Mucosa of stomach (tissue), 1 donor: ENCODE data around the gene CLSTN3.

ENCODE experiments used
- H3K27me3 ChIP-seq: one replicate; pipeline ENCODE4 v1.7.0; 2013; ENCODE audit warnings: mild to moderate bottlenecking, low read length; ENCODE audit not compliant: control insufficient read depth, insufficient read depth
- H3K36me3 ChIP-seq: one replicate; pipeline ENCODE4 v1.7.0; 2013; ENCODE audit warnings: low read length; ENCODE audit not compliant: control insufficient read depth, insufficient read depth
- H3K4me1 ChIP-seq: one replicate; pipeline ENCODE4 v1.7.0; 2013; ENCODE audit warnings: mild to moderate bottlenecking, low read length; ENCODE audit not compliant: control insufficient read depth, insufficient read depth
- H3K4me3 ChIP-seq: one replicate; pipeline ENCODE4 v1.7.0; 2013; ENCODE audit warnings: low read length
- H3K9ac ChIP-seq: one replicate; pipeline ENCODE4 v1.7.0; 2013; ENCODE audit warnings: mild to moderate bottlenecking, low read length, moderate library complexity
- H3K9me3 ChIP-seq: one replicate; pipeline ENCODE4 v1.7.0; 2013; ENCODE audit warnings: mild to moderate bottlenecking, low read length, moderate library complexity; ENCODE audit not compliant: control insufficient read depth
- donor health status: Pancreatic carcinoma.

CLSTN3 gene

GRCh38 chr12:7188562-7189397, 58.6 kb downstream of the CLSTN3 start:
- H3K27me3 ChIP-seq = no peaks in the 10 kb centered on the region
- peak overlapping the region; percentile 85 for H3K4me3 ChIP-seq
- H3K9me3 ChIP-seq = no peaks in the 10 kb centered on the region
- no peaks in the 10 kb centered on the region for H3K36me3 ChIP-seq
- H3K4me1 ChIP-seq = peaks cover 11% of the 10 kb centered on the region
- peak overlapping the region; percentile 92 for H3K9ac ChIP-seq

DNA sequence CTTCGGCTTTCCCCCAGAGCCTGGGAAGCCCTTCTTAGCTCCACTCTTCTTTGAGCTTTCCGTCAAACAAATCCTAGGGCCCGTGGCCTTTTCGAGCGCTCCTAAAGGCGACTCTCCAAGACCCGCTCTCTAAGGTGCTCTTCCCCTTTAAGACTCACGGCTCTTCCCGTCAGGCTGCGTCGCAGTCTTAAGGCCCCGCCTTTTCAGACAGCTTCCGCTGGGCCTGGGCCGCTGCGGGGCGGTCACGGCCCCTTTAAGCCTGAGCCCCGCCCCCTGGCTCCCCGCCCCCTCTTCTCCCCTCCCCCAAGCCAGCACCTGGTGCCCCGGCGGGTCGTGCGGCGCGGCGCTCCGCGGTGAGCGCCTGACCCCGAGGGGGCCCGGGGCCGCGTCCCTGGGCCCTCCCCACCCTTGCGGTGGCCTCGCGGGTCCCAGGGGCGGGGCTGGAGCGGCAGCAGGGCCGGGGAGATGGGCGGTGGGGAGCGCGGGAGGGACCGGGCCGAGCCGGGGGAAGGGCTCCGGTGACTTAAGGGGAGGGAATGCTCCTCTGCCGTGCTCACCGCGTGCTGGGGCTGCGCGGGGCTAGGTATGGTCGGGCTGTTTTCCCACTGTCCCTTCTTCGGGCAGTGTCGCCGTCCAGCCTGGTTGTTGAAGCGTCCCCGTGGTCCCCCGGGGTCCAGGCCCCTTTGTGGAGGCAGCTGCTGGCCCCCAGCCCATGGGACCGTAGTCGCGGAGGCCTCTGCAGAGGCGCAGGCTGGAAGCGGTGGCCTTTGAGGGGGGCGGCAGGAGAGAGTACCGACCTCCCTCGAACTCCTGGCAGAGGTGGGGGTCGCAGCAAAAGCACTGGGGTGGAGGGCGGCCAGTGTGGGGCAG, 59.5 kb downstream of the CLSTN3 start, which contains the start of gene PEX5:
Gene PEX5 (plus strand): TSS at position 289 of the 870 bp plus-strand sequence. CDS start 692 bp downstream, outside the sequence.
- Histone ChIP-seq H3K4me3 (peak within 1 kb of the TSS; percentile 85), H3K4me1 (peaks cover 11% of the 10 kb centered on the region), H3K9ac (peak within 1 kb of the TSS; percentile 92), H3K27me3 (no peaks in the 10 kb centered on the region), H3K36me3 (no peaks in the 10 kb centered on the region), H3K9me3 (no peaks in the 10 kb centered on the region)

DNA sequence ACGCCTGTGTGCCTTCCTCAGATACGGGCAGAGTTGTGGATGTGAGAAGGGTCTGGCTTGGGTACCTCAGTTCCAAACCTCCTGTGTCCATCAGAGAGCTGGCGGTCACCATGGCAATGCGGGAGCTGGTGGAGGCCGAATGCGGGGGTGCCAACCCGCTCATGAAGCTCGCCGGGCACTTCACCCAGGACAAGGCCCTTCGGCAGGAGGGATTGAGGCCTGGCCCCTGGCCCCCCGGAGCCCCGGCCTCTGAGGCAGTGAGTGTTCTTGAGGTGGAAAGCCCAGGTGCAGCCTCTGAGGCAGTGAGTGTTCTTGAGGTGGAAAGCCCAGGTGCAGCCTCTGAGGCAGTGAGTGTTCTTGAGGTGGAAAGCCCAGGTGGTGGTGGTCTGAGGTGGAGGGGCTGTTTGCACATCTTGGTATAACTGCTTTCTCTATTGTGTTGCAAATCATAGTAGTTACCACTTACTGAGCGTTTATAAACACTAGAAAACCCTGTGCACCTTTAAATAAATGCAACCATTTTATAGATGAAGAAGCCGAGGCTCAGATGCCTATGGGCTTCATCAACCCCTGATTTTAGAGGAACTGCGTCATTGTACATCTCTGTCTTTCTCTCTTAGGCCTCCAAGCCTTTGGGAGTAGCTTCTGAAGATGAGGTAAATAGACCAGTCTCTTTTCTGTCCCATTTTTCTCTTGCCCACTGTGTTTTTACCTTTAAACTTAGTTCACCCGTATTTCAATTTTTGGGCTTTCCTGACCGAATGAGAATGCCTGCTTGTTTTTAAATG, 60.3 kb downstream of the CLSTN3 start:
- peak overlapping the region; percentile 92 for H3K9ac ChIP-seq
- H3K4me1 ChIP-seq = peaks cover 11% of the 10 kb centered on the region
- H3K4me3 ChIP-seq = peak overlapping the region; percentile 85
- H3K36me3 ChIP-seq = no peaks in the 10 kb centered on the region
- no peaks in the 10 kb centered on the region for H3K9me3 ChIP-seq
- no peaks in the 10 kb centered on the region for H3K27me3 ChIP-seq

DNA sequence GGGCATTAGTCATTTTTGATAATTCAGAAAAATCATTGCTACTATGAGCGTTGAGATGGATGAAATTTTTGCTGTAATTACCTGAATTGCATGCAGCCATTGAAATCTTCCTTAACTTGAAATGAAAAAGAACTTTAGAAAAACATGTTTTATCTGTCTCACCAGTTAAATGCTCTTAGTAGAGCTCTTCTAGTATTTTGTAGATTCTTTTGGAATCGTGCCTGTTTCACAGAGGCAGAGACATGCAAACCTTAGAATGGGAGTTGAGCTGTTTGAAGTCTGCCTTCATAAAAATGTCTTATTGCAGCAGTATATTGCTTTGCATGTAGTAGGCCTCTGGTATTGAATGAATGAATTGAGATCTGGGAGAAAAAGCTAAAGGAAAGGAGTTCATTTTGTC, 63.5 kb downstream of the CLSTN3 start:
- Histone ChIP-seq H3K9me3 (no peaks in the 10 kb centered on the region), H3K36me3 (no peaks in the 10 kb centered on the region), H3K4me3 (no peak overlapping the region), H3K4me1 (peaks cover 5% of the 10 kb centered on the region), H3K27me3 (no peaks in the 10 kb centered on the region), H3K9ac (no peak overlapping the region)

GRCh38 chr12:7197841-7198240, 67.7 kb downstream of the CLSTN3 start:
- Histone ChIP-seq H3K4me1 (no peaks in the 10 kb centered on the region), H3K9ac (peak overlapping the region; percentile 3), H3K4me3 (no peak overlapping the region), H3K27me3 (no peaks in the 10 kb centered on the region), H3K9me3 (no peaks in the 10 kb centered on the region), H3K36me3 (no peaks in the 10 kb centered on the region)

- Histone ChIP-seq H3K36me3 (peaks cover 6% of the 10 kb centered on the region), H3K4me1 (no peaks in the 10 kb centered on the region), H3K27me3 (no peaks in the 10 kb centered on the region), H3K9me3 (no peaks in the 10 kb centered on the region), H3K9ac (no peak overlapping the region), H3K4me3 (no peak overlapping the region)
Observed at GRCh38 chr12:7203109-7203508, 72.9 kb downstream of the CLSTN3 start.

GRCh38 chr12:7205091-7205490, 74.9 kb downstream of the CLSTN3 start:
- H3K4me1 ChIP-seq = no peaks in the 10 kb centered on the region
- H3K9me3 ChIP-seq = no peaks in the 10 kb centered on the region
- H3K4me3 ChIP-seq = no peak overlapping the region
- no peaks in the 10 kb centered on the region for H3K27me3 ChIP-seq
- no peak overlapping the region for H3K9ac ChIP-seq
- H3K36me3 ChIP-seq = peaks cover 18% of the 10 kb centered on the region

DNA sequence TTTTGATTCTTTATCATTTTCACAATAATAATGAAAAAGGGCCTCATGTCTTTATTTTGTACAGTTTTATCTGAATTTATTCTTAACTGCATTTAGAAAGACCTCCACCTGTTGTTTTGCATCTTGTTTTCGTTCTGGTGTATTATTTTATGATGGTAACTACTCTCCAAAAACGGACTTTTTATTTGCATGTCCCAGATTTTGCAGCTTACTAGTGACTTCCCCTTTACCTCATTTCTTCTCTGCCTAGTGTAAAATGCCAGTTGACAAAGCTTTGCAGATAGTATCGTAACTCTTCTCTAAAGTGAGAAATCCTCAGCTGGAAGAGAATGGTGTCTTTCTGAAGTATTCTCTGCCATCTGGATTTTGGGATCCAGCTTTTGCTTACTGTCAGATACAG, 76.5 kb downstream of the CLSTN3 start:
- H3K9ac ChIP-seq = no peak overlapping the region
- no peak overlapping the region for H3K4me3 ChIP-seq
- H3K4me1 ChIP-seq = no peaks in the 10 kb centered on the region
- H3K36me3 ChIP-seq = peaks cover 18% of the 10 kb centered on the region
- H3K9me3 ChIP-seq = no peaks in the 10 kb centered on the region
- no peaks in the 10 kb centered on the region for H3K27me3 ChIP-seq

- Histone ChIP-seq H3K36me3 (peaks cover 18% of the 10 kb centered on the region), H3K9ac (no peak overlapping the region), H3K4me3 (no peak overlapping the region), H3K9me3 (no peaks in the 10 kb centered on the region), H3K4me1 (no peaks in the 10 kb centered on the region), H3K27me3 (no peaks in the 10 kb centered on the region)
Observed at GRCh38 chr12:7207866-7208625, 77.9 kb downstream of the CLSTN3 start.
